ENCODE results near the gene ARHGAP15. TPM values are rescaled to one million over a fixed set of nuclear protein-coding genes. Genes with fewer than 3 reads are reported as not detected.

ARHGAP15 gene
- total RNA-seq, 1 experiment from 2014 or later = 82.8 TPM

DNA sequence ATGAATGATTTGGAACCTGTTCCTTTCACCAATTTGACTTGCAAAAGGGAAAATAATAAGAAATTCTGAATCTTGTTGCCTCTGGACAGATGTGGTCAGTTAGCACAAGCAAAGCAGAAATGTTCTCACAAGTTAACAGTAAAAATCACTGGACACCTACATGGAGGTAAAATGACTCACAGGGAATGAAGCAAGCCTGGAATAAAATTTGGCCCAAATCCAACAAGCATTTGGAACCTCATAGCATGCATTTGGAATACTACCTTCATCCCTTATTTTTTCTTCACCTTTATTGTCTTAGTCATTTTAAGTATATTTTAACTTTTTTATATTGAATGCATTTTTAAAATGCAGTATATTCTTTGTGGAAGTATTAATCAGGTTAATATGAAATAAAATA, 602.9 kb downstream of the ARHGAP15 start:
- Histone ChIP-seq H3K27ac (ENCODE audit: low read length) (no peak overlapping the region), H4K20me1 (ENCODE audit: insufficient read depth, low read depth, low read length) (no peaks in the 10 kb centered on the region)

GRCh38 chr2:143732871-143733270, 603.7 kb downstream of the ARHGAP15 start:
- Histone ChIP-seq H3K36me3 (ENCODE audit: insufficient read depth, low read length) (no peaks in the 10 kb centered on the region), H4K20me1 (ENCODE audit: insufficient read depth, low read depth, low read length) (no peaks in the 10 kb centered on the region), H3K9ac (ENCODE audit: low read length) (no peak overlapping the region), H3K4me3 (ENCODE audit: low read length) (no peak overlapping the region), H3K79me2 (ENCODE audit: low read length) (no peaks in the 10 kb centered on the region), H3K9me2 (replicated peaks; ENCODE audit: insufficient read depth, low read length) (no peaks in the 10 kb centered on the region), H3K4me1 (ENCODE audit: low read length) (no peaks in the 10 kb centered on the region), H3K4me2 (ENCODE audit: low read depth, low read length, poor library complexity, severe bottlenecking) (no peak overlapping the region), H3K27me3 (ENCODE audit: low read length) (no peaks in the 10 kb centered on the region), H3K9me3 (ENCODE audit: low read length) (no peaks in the 10 kb centered on the region), H3K27ac (ENCODE audit: low read length) (no peak overlapping the region), H2AFZ (ENCODE audit: low read length) (no peak overlapping the region)
- no peak for DNase-seq

More for the DNA sequence above, 602.9 kb downstream of the ARHGAP15 start:
- Histone ChIP-seq H3K9me3 (ENCODE audit: low read length) (no peaks in the 10 kb centered on the region), H3K79me2 (ENCODE audit: low read length) (no peaks in the 10 kb centered on the region), H3K9ac (ENCODE audit: low read length) (no peak overlapping the region), H3K4me2 (ENCODE audit: low read depth, low read length, poor library complexity, severe bottlenecking) (no peak overlapping the region), H3K9me2 (replicated peaks; ENCODE audit: insufficient read depth, low read length) (no peaks in the 10 kb centered on the region), H3K27me3 (ENCODE audit: low read length) (no peaks in the 10 kb centered on the region), H3K4me1 (ENCODE audit: low read length) (no peaks in the 10 kb centered on the region), H2AFZ (ENCODE audit: low read length) (no peak overlapping the region), H3K36me3 (ENCODE audit: insufficient read depth, low read length) (no peaks in the 10 kb centered on the region), H3K4me3 (ENCODE audit: low read length) (no peak overlapping the region)
- DNase-seq = no peak

GRCh38 chr2:143734507-143734906, 605.3 kb downstream of the ARHGAP15 start:
- Histone ChIP-seq H3K4me3 (ENCODE audit: low read length) (no peak overlapping the region), H3K9ac (ENCODE audit: low read length) (no peak overlapping the region), H3K9me3 (ENCODE audit: low read length) (no peaks in the 10 kb centered on the region), H3K4me2 (ENCODE audit: low read depth, low read length, poor library complexity, severe bottlenecking) (no peak overlapping the region), H3K79me2 (ENCODE audit: low read length) (no peaks in the 10 kb centered on the region), H4K20me1 (ENCODE audit: insufficient read depth, low read depth, low read length) (no peaks in the 10 kb centered on the region), H3K27ac (ENCODE audit: low read length) (no peak overlapping the region), H3K9me2 (replicated peaks; ENCODE audit: insufficient read depth, low read length) (no peaks in the 10 kb centered on the region), H3K4me1 (ENCODE audit: low read length) (no peaks in the 10 kb centered on the region), H3K27me3 (ENCODE audit: low read length) (no peaks in the 10 kb centered on the region), H2AFZ (ENCODE audit: low read length) (no peak overlapping the region), H3K36me3 (ENCODE audit: insufficient read depth, low read length) (no peaks in the 10 kb centered on the region)
- DNase-seq = no peak

DNA sequence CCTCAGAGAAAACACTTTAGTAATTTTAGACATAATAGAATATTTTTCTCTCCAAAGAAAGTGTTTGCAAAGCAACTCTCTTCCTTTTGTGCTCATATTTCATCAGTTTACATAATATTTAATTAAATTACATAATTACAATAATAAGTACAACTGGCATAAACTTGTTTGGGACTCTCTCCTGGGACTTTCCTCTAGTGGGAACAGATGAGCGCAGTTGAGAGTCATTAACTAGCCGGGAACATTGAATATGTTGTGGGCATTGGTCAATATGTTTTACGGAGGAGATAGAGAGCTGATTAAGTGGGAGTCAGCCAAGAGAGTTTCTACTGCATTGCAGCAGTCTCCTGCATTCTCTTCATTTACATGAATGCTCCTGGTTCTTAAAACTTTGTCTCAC, 607.7 kb downstream of the ARHGAP15 start:
- no peaks in the 10 kb centered on the region for H3K27me3 ChIP-seq (ENCODE audit: low read length)
- no peaks in the 10 kb centered on the region for H3K36me3 ChIP-seq (ENCODE audit: insufficient read depth, low read length)
- no peaks in the 10 kb centered on the region for H4K20me1 ChIP-seq (ENCODE audit: insufficient read depth, low read depth, low read length)
- no peak overlapping the region for H3K4me3 ChIP-seq (ENCODE audit: low read length)
- H3K27ac ChIP-seq (ENCODE audit: low read length) = no peak overlapping the region
- no peaks in the 10 kb centered on the region for H3K9me2 ChIP-seq (replicated peaks; ENCODE audit: insufficient read depth, low read length)
- H3K79me2 ChIP-seq (ENCODE audit: low read length) = no peaks in the 10 kb centered on the region
- no peak for DNase-seq
- H3K9me3 ChIP-seq (ENCODE audit: low read length) = no peaks in the 10 kb centered on the region
- H3K4me1 ChIP-seq (ENCODE audit: low read length) = no peaks in the 10 kb centered on the region
- no peak overlapping the region for H2AFZ ChIP-seq (ENCODE audit: low read length)
- no peak overlapping the region for H3K4me2 ChIP-seq (ENCODE audit: low read depth, low read length, poor library complexity, severe bottlenecking)
- no peak overlapping the region for H3K9ac ChIP-seq (ENCODE audit: low read length)

GRCh38 chr2:143740431-143740830, 611.2 kb downstream of the ARHGAP15 start:
- Histone ChIP-seq H4K20me1 (ENCODE audit: insufficient read depth, low read depth, low read length) (no peaks in the 10 kb centered on the region), H3K4me1 (ENCODE audit: low read length) (no peaks in the 10 kb centered on the region), H2AFZ (ENCODE audit: low read length) (no peak overlapping the region), H3K9me2 (replicated peaks; ENCODE audit: insufficient read depth, low read length) (no peaks in the 10 kb centered on the region), H3K4me2 (ENCODE audit: low read depth, low read length, poor library complexity, severe bottlenecking) (no peak overlapping the region), H3K9me3 (ENCODE audit: low read length) (no peaks in the 10 kb centered on the region), H3K79me2 (ENCODE audit: low read length) (no peaks in the 10 kb centered on the region), H3K36me3 (ENCODE audit: insufficient read depth, low read length) (no peaks in the 10 kb centered on the region), H3K27ac (ENCODE audit: low read length) (no peak overlapping the region), H3K27me3 (ENCODE audit: low read length) (no peaks in the 10 kb centered on the region), H3K4me3 (ENCODE audit: low read length) (no peak overlapping the region), H3K9ac (ENCODE audit: low read length) (no peak overlapping the region)
- DNase-seq = no peak

DNA sequence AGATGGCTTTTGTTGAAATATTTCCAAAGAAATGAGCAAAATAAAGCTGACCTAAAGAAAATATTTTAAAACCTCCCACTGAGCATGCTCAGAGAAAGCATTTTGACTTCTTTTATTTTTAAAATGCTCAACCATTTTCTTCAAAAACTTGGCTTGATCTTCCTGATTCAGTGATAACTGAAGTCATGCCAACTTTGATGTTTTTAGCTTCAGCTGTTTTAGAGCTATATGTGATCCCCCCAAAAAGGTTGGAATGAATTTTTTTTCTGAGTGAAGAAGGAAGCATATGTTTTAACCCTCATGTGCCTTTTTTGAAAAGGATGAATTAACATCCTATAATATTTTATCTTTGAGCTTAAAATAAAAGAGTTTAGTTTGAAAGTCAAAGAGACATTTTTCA, 612.0 kb downstream of the ARHGAP15 start:
- no peaks in the 10 kb centered on the region for H3K79me2 ChIP-seq (ENCODE audit: low read length)
- H3K27me3 ChIP-seq (ENCODE audit: low read length) = no peaks in the 10 kb centered on the region
- H3K4me2 ChIP-seq (ENCODE audit: low read depth, low read length, poor library complexity, severe bottlenecking) = no peak overlapping the region
- no peaks in the 10 kb centered on the region for H3K9me3 ChIP-seq (ENCODE audit: low read length)
- no peaks in the 10 kb centered on the region for H3K9me2 ChIP-seq (replicated peaks; ENCODE audit: insufficient read depth, low read length)
- no peak overlapping the region for H2AFZ ChIP-seq (ENCODE audit: low read length)
- no peak overlapping the region for H3K27ac ChIP-seq (ENCODE audit: low read length)
- H3K4me1 ChIP-seq (ENCODE audit: low read length) = no peaks in the 10 kb centered on the region
- H3K9ac ChIP-seq (ENCODE audit: low read length) = no peak overlapping the region
- no peaks in the 10 kb centered on the region for H4K20me1 ChIP-seq (ENCODE audit: insufficient read depth, low read depth, low read length)
- no peaks in the 10 kb centered on the region for H3K36me3 ChIP-seq (ENCODE audit: insufficient read depth, low read length)
- DNase-seq = no peak
- H3K4me3 ChIP-seq (ENCODE audit: low read length) = no peak overlapping the region

- Histone ChIP-seq H4K20me1 (ENCODE audit: insufficient read depth, low read depth, low read length) (no peaks in the 10 kb centered on the region), H2AFZ (ENCODE audit: low read length) (no peak overlapping the region), H3K27me3 (ENCODE audit: low read length) (no peaks in the 10 kb centered on the region), H3K79me2 (ENCODE audit: low read length) (no peaks in the 10 kb centered on the region), H3K4me3 (ENCODE audit: low read length) (no peak overlapping the region), H3K36me3 (ENCODE audit: insufficient read depth, low read length) (no peaks in the 10 kb centered on the region), H3K9me2 (replicated peaks; ENCODE audit: insufficient read depth, low read length) (no peaks in the 10 kb centered on the region), H3K4me2 (ENCODE audit: low read depth, low read length, poor library complexity, severe bottlenecking) (no peak overlapping the region), H3K9me3 (ENCODE audit: low read length) (no peaks in the 10 kb centered on the region), H3K27ac (ENCODE audit: low read length) (no peak overlapping the region), H3K9ac (ENCODE audit: low read length) (no peak overlapping the region), H3K4me1 (ENCODE audit: low read length) (no peaks in the 10 kb centered on the region)
- DNase-seq = no peak
Observed at GRCh38 chr2:143742581-143742980, 613.4 kb downstream of the ARHGAP15 start.

- H3K9me3 ChIP-seq (ENCODE audit: low read length) = no peaks in the 10 kb centered on the region
- H3K9me2 ChIP-seq (replicated peaks; ENCODE audit: insufficient read depth, low read length) = no peaks in the 10 kb centered on the region
- no peak overlapping the region for H2AFZ ChIP-seq (ENCODE audit: low read length)
- H3K4me1 ChIP-seq (ENCODE audit: low read length) = no peaks in the 10 kb centered on the region
- H3K4me3 ChIP-seq (ENCODE audit: low read length) = no peak overlapping the region
- H4K20me1 ChIP-seq (ENCODE audit: insufficient read depth, low read depth, low read length) = no peaks in the 10 kb centered on the region
- no peak overlapping the region for H3K9ac ChIP-seq (ENCODE audit: low read length)
- H3K27me3 ChIP-seq (ENCODE audit: low read length) = no peaks in the 10 kb centered on the region
- H3K79me2 ChIP-seq (ENCODE audit: low read length) = no peaks in the 10 kb centered on the region
- H3K27ac ChIP-seq (ENCODE audit: low read length) = no peak overlapping the region
- H3K4me2 ChIP-seq (ENCODE audit: low read depth, low read length, poor library complexity, severe bottlenecking) = no peak overlapping the region
- DNase-seq = no peak
- H3K36me3 ChIP-seq (ENCODE audit: insufficient read depth, low read length) = no peaks in the 10 kb centered on the region
Observed at GRCh38 chr2:143744114-143744513, 614.9 kb downstream of the ARHGAP15 start.

- Histone ChIP-seq H3K27ac (ENCODE audit: low read length) (no peak overlapping the region), H3K79me2 (ENCODE audit: low read length) (no peaks in the 10 kb centered on the region), H3K36me3 (ENCODE audit: insufficient read depth, low read length) (no peaks in the 10 kb centered on the region), H3K4me2 (ENCODE audit: low read depth, low read length, poor library complexity, severe bottlenecking) (no peak overlapping the region), H3K9me3 (ENCODE audit: low read length) (no peaks in the 10 kb centered on the region), H3K9ac (ENCODE audit: low read length) (no peak overlapping the region), H3K4me1 (ENCODE audit: low read length) (no peaks in the 10 kb centered on the region), H2AFZ (ENCODE audit: low read length) (no peak overlapping the region), H3K4me3 (ENCODE audit: low read length) (no peak overlapping the region), H3K9me2 (replicated peaks; ENCODE audit: insufficient read depth, low read length) (no peaks in the 10 kb centered on the region), H4K20me1 (ENCODE audit: insufficient read depth, low read depth, low read length) (no peaks in the 10 kb centered on the region), H3K27me3 (ENCODE audit: low read length) (no peaks in the 10 kb centered on the region)
- DNase-seq = no peak
Observed at GRCh38 chr2:143745060-143745459, 615.8 kb downstream of the ARHGAP15 start.
